GM12892 (cell line): ENCODE results near the gene GPS2.
A peak's percentile ranks its signal among the peaks of the same experiment; 100 is the strongest.

Source experiments
- POLR2A ChIP-seq: IDR thresholded peaks from 2 replicates; pipeline ENCODE4 v1.6.1; 2011; ENCODE audit warnings: low read depth, low read length, control low read depth
- TAF1 ChIP-seq: IDR thresholded peaks from 2 replicates; pipeline ENCODE4 v1.6.1; 2011; ENCODE audit warnings: low read depth, mild to moderate bottlenecking, control low read depth, low read length, borderline replicate concordance

DNA sequence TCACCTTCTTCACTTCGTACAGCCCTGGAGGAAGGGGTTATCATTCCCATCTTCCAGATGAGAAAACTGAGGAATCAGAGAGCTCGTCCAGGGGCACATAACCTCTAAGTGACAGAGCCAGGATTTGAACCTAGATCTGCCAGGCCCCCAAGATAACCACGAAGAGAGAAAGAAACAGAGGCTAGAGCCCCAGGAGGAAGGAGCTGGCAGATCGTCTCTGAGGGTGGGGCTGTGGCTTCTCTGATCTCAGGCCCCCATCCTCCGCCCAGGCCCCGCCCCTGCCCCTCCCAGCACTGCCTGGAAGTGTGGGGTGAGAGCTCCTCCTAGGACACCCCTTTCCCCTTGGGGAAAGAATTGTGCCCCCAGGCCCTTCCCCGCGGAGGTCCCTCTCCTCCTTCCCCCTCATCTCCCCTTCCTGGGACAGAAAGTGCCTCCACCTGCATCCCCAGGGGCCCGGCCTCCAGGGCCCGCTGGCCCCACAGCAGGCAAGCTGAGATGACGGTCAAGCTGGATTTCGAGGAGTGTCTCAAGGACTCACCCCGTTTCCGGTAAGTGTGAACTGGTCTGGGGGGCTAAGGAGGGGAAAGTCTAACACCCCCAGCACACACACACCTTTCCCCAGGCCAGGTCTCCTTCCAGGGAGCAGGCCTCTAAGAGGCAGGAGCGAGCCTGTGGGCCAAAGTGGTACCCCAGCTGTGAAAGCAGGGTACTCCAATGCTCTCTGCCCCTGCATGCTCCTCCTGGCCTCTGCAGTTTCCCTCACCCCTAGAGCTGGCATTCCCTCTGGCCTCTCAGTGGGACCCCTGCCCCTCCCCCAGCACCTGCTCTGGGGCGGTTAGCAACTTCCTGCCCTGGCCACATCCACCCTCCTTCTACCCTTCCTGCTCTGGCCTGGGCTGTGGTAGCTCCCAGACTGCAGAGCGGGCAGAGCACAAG is 21.3 kb upstream of the GPS2 start, which contains the start of gene ACAP1:
- TF ChIP-seq POLR2A, result peak; percentile 65
- TF ChIP-seq TAF1, result peak; percentile 46; the same call in 1 of the 2 replicates
